DND-41 (cell line): ENCODE measurements around the gene RNF26.

ENCODE experiments used
- ATAC-seq: fragments of 200-7000 bp; cut with Tn5 transposase; 3 replicates; pipeline ENCODE4 v1.9.1; 2021; ENCODE audit warnings: low read depth; ENCODE audit not compliant: insufficient read depth
- DNase-seq: peaks from one replicate; pipeline ENCODE4 v3.0.0-alpha.2; 2020
- H2AFZ ChIP-seq: 2 replicates; pipeline ENCODE4 v1.6.0; 2012; ENCODE audit warnings: low read depth, low read length
- H3K27ac ChIP-seq: 2 replicates; pipeline ENCODE4 v1.5.1; 2012; ENCODE audit warnings: low read length, inconsistent platforms
- H3K27me3 ChIP-seq: fragments of 200-600 bp; sonication (generic); 2 replicates; pipeline ENCODE4 v1.6.0; 2012; ENCODE audit warnings: low read length, mild to moderate bottlenecking, inconsistent platforms; ENCODE audit not compliant: insufficient read depth, poor library complexity
- H3K36me3 ChIP-seq: 2 replicates; pipeline ENCODE4 v1.5.1; 2012; ENCODE audit warnings: low read length, inconsistent platforms; ENCODE audit not compliant: insufficient read depth
- H3K4me1 ChIP-seq: 2 replicates; pipeline ENCODE4 v1.5.1; 2012; ENCODE audit warnings: mild to moderate bottlenecking, low read length; ENCODE audit not compliant: insufficient read depth
- H3K4me2 ChIP-seq: 2 replicates; pipeline ENCODE4 v1.6.0; 2012; ENCODE audit warnings: mild to moderate bottlenecking, moderate library complexity, low read length, inconsistent platforms; ENCODE audit not compliant: insufficient read depth
- H3K4me3 ChIP-seq, 2 experiments: fragments of 200-600 bp in 1 of 2; shearing (Covaris generic) in 1 of 2; 2 replicates each; pipeline ENCODE4 v1.5.1; 2012 to 2016; ENCODE audit warnings: inconsistent platforms in 2 of 2, low read length in 2 of 2, mild to moderate bottlenecking in 2 of 2, low read depth in 1 of 2, moderate library complexity in 1 of 2
- H3K79me2 ChIP-seq: 2 replicates; pipeline ENCODE4 v1.6.0; 2012; ENCODE audit warnings: low read length, inconsistent platforms; ENCODE audit not compliant: insufficient read depth
- H3K9ac ChIP-seq: 2 replicates; pipeline ENCODE4 v1.6.0; 2012; ENCODE audit warnings: low read depth, mild to moderate bottlenecking, inconsistent platforms, low read length, moderate library complexity
- H3K9me3 ChIP-seq: 2 replicates; pipeline ENCODE4 v1.5.1; 2012; ENCODE audit warnings: low read length, moderate library complexity, mild to moderate bottlenecking, inconsistent platforms; ENCODE audit not compliant: insufficient read depth, severe bottlenecking
- H4K20me1 ChIP-seq: 2 replicates; pipeline ENCODE4 v1.6.0; 2012; ENCODE audit warnings: low read length; ENCODE audit not compliant: insufficient read depth
- CTCF ChIP-seq: IDR thresholded peaks from 2 replicates; pipeline ENCODE4 v1.5.1; 2012; ENCODE audit warnings: borderline replicate concordance, low read length, moderate library complexity, mild to moderate bottlenecking; ENCODE audit not compliant: poor library complexity, severe bottlenecking; ENCODE audit errors: extremely low read depth
- EZH2 ChIP-seq: IDR thresholded peaks from 3 replicates; pipeline ENCODE4 v1.6.1; 2012; ENCODE audit warnings: borderline replicate concordance, low read depth, mild to moderate bottlenecking, moderate library complexity, low read length, inconsistent platforms; ENCODE audit not compliant: severe bottlenecking

The RNF26 gene

GRCh38 chr11:119334174-119334930, at the start of gene RNF26:
Gene RNF26 (plus strand): TSS chr11:119334527. CDS start chr11:119335123, 596 bp downstream.
- TF ChIP-seq EZH2 (no peak), CTCF (no peak)
- DNase-seq: peak; percentile 97

GRCh38 chr11:119285431-119285830, 48.9 kb upstream of the RNF26 start:
- H3K4me2 ChIP-seq: no peak overlapping the region
- H3K27me3 ChIP-seq: no peaks in the 10 kb centered on the region
- H3K79me2 ChIP-seq: no peaks in the 10 kb centered on the region
- H3K27ac ChIP-seq: no peak overlapping the region
- no peak overlapping the region for H3K4me3 ChIP-seq
- ATAC-seq (no peak), DNase-seq (no peak)
- H3K36me3 ChIP-seq: peaks cover 62% of the 10 kb centered on the region
- no peak overlapping the region for H3K9ac ChIP-seq
- H3K4me1 ChIP-seq: no peaks in the 10 kb centered on the region
- H3K9me3 ChIP-seq: peaks cover 4% of the 10 kb centered on the region
- TF ChIP-seq CTCF: no peak
- TF ChIP-seq EZH2: no peak
- no peak overlapping the region for H2AFZ ChIP-seq
- no peaks in the 10 kb centered on the region for H4K20me1 ChIP-seq

More at GRCh38 chr11:119334174-119334930, at the start of gene RNF26:
- Histone ChIP-seq H3K36me3 (peaks cover 29% of the 10 kb centered on the region), H2AFZ (peak within 1 kb of the TSS; percentile 76), H3K9ac (peak within 1 kb of the TSS; percentile 81), H3K4me3 (peak within 1 kb of the TSS; percentile 39 to 80), H3K9me3 (no peaks in the 10 kb centered on the region), H3K4me2 (peak within 1 kb of the TSS; percentile 96), H3K27me3 (peaks cover 4% of the 10 kb centered on the region), H3K4me1 (peaks cover 41% of the 10 kb centered on the region), H3K79me2 (peaks cover 32% of the 10 kb centered on the region), H3K27ac (peak within 1 kb of the TSS; percentile 80), H4K20me1 (peaks cover 9% of the 10 kb centered on the region; the same call in 1 of the 2 replicates)
- ATAC-seq: peak; percentile 90

- Histone ChIP-seq H3K4me1 (no peaks in the 10 kb centered on the region), H2AFZ (no peak overlapping the region), H3K9me3 (peaks cover 7% of the 10 kb centered on the region), H3K4me3 (no peak overlapping the region), H4K20me1 (no peaks in the 10 kb centered on the region), H3K27ac (no peak overlapping the region), H3K79me2 (no peaks in the 10 kb centered on the region), H3K9ac (no peak overlapping the region), H3K27me3 (no peaks in the 10 kb centered on the region), H3K4me2 (no peak overlapping the region), H3K36me3 (peaks cover 67% of the 10 kb centered on the region)
- DNase-seq (no peak), ATAC-seq (no peak)
- TF ChIP-seq EZH2: no peak
- TF ChIP-seq CTCF: no peak
These were observed 46.1 kb upstream of the RNF26 start for GRCh38 chr11:119288219-119288618.
